ENCODE results near the gene GNAI2. TPM values are rescaled to one million over a fixed set of nuclear protein-coding genes. Genes with fewer than 3 reads are reported as not detected.

The GNAI2 gene
- polyA plus RNA-seq, 4 donors = 23.9 to 117 (median 81.9) TPM

DNA sequence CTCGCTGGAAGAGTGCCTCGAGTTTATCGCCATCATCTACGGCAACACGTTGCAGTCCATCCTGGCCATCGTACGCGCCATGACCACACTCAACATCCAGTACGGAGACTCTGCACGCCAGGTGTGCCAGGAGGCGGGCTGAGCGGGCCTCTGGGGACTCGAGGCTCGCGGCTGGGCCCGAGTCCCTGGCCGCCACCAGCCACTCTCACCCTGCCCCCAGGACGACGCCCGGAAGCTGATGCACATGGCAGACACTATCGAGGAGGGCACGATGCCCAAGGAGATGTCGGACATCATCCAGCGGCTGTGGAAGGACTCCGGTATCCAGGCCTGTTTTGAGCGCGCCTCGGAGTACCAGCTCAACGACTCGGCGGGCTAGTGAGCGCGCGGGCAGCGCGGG is 42.7 kb upstream of the GNAI2 start:
- Histone ChIP-seq H3K36me3 (ENCODE audit: control insufficient read depth in 3 of 3, insufficient read depth in 2 of 3, low read depth in 1 of 3, low read length in 3 of 3) (no peaks in the 10 kb centered on the region), H3K27me3 (ENCODE audit: control insufficient read depth in 3 of 3, insufficient read depth in 3 of 3, low read length in 3 of 3) (peaks cover 0 to 44% (median 8%) of the 10 kb centered on the region in 3 donors), H3K4me1 (ENCODE audit: control insufficient read depth in 3 of 3, insufficient read depth in 2 of 3, low read depth in 1 of 3, low read length in 2 of 3) (peaks cover 0 to 21% (median 0%) of the 10 kb centered on the region in 3 donors), H3K9me3 (ENCODE audit: control insufficient read depth in 2 of 2, insufficient read depth in 1 of 2, low read depth in 1 of 2, low read length in 1 of 2) (peaks cover 0 to 6% of the 10 kb centered on the region in 2 donors), H3K4me3 (ENCODE audit: low read depth in 1 of 3, low read length in 3 of 3) (no peak overlapping the region), H3K27ac (ENCODE audit: low read depth in 1 of 3, low read length in 2 of 3) (no peak overlapping the region)
- WGBS, 3 donors = 45 to 52% (median 47%) methylated on average over 32 to 36 of the region's 36 CpGs
- FAIRE-seq (no peak), DNase-seq (no peak)

DNA sequence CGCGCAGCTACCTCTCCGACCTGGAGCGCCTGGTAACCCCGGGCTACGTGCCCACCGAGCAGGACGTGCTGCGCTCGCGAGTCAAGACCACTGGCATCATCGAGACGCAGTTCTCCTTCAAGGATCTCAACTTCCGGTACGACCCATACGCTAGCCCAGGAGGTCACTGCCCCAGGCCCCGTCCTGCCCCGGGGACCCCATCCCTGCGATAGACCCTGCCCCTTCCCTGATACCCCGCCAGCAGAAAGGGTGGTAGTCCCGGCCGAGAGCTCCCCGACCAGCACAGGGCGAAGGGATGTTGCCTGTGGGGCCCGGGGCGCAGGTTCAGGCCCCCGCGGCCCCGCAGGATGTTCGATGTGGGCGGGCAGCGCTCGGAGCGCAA is 42.3 kb upstream of the GNAI2 start:
- H3K27ac ChIP-seq (ENCODE audit: low read depth in 1 of 3, low read length in 2 of 3) = no peak overlapping the region
- H3K4me3 ChIP-seq (ENCODE audit: low read depth in 1 of 3, low read length in 3 of 3) = no peak overlapping the region
- H3K9me3 ChIP-seq (ENCODE audit: control insufficient read depth in 2 of 2, insufficient read depth in 1 of 2, low read depth in 1 of 2, low read length in 1 of 2) = peaks cover 0 to 6% of the 10 kb centered on the region in 2 donors
- H3K27me3 ChIP-seq (ENCODE audit: control insufficient read depth in 3 of 3, insufficient read depth in 3 of 3, low read length in 3 of 3) = peaks cover 0 to 44% (median 8%) of the 10 kb centered on the region in 3 donors
- FAIRE-seq (no peak), DNase-seq (no peak)
- WGBS, 3 donors = 32 to 37% (median 36%) methylated on average over 26 to 34 of the region's 34 CpGs
- no peaks in the 10 kb centered on the region for H3K36me3 ChIP-seq (ENCODE audit: control insufficient read depth in 3 of 3, insufficient read depth in 2 of 3, low read depth in 1 of 3, low read length in 3 of 3)
- H3K4me1 ChIP-seq (ENCODE audit: control insufficient read depth in 3 of 3, insufficient read depth in 2 of 3, low read depth in 1 of 3, low read length in 2 of 3) = peaks cover 0 to 21% (median 0%) of the 10 kb centered on the region in 3 donors

DNA sequence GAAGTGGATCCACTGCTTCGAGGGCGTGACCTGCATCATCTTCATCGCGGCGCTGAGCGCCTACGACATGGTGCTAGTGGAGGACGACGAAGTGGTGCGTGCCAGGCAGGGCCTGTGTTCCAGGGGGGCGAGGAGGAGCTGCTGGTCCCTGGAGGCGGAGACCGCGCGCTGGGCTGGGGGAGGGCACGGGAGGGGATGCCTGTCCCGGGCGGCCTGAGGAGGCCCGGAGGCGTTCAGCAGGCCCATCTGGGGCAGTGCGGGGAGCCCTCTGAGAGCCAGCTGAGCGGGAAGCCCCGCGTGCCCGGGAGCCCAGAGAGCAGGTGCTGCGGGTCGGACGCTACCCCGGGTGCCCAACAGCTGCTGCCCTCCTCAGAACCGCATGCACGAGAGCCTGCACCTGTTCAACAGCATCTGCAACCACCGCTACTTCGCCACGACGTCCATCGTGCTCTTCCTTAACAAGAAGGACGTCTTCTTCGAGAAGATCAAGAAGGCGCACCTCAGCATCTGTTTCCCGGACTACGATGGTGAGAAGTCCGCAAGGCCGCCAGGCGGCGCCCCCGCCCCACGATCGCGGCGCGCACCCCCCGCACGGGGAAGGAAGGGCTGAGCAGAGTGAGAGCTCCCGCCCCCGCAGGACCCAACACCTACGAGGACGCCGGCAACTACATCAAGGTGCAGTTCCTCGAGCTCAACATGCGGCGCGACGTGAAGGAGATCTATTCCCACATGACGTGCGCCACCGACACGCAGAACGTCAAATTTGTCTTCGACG is 41.7 kb upstream of the GNAI2 start:
- H3K4me1 ChIP-seq (ENCODE audit: control insufficient read depth in 3 of 3, insufficient read depth in 2 of 3, low read depth in 1 of 3, low read length in 2 of 3) = peaks cover 0 to 21% (median 0%) of the 10 kb centered on the region in 3 donors
- WGBS, 3 donors = 11 to 15% (median 13%) methylated on average over 64 to 70 of the region's 70 CpGs
- FAIRE-seq (no peak), DNase-seq (peak; percentile 53 to 80)
- H3K36me3 ChIP-seq (ENCODE audit: control insufficient read depth in 3 of 3, insufficient read depth in 2 of 3, low read depth in 1 of 3, low read length in 3 of 3) = no peaks in the 10 kb centered on the region
- H3K27ac ChIP-seq (ENCODE audit: low read depth in 1 of 3, low read length in 2 of 3) = no peak overlapping the region
- no peak overlapping the region for H3K4me3 ChIP-seq (ENCODE audit: low read depth in 1 of 3, low read length in 3 of 3)
- H3K27me3 ChIP-seq (ENCODE audit: control insufficient read depth in 3 of 3, insufficient read depth in 3 of 3, low read length in 3 of 3) = peaks cover 0 to 44% (median 8%) of the 10 kb centered on the region in 3 donors
- H3K9me3 ChIP-seq (ENCODE audit: control insufficient read depth in 2 of 2, insufficient read depth in 1 of 2, low read depth in 1 of 2, low read length in 1 of 2) = peaks cover 0 to 6% of the 10 kb centered on the region in 2 donors

DNA sequence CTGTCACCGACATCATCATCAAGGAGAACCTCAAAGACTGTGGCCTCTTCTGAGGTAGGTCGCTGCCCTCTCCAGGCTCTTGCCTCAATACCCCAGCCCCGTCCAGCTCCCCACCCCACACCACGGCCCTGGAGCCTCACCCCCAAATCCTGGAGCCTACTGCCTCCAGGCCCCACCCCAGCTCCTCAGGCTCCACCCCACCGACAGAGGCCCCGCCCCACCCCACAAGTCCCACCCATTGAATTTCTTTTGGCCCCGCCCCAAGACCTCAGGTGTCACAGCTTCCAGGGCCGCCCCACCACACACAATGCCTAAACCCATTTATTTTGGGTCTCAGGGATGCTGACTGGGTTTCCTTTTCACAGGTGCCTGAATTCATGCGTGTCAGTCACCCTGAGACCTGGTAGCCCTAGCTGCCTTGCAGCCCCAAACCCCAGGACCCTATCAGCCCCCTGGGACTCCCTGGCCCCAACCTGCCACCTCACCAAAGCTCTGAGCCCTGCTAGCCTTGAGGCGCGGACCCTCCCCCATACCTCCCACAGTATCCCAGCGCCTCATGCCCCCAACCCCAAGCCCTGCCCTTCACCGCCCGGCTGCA is 41.0 kb upstream of the GNAI2 start:
- WGBS, 3 donors = 64 to 71% (median 67%) methylated on average over 11 to 14 of the region's 14 CpGs
- H3K27ac ChIP-seq (ENCODE audit: low read depth in 1 of 3, low read length in 2 of 3) = no peak overlapping the region
- peaks cover 0 to 44% (median 8%) of the 10 kb centered on the region in 3 donors for H3K27me3 ChIP-seq (ENCODE audit: control insufficient read depth in 3 of 3, insufficient read depth in 3 of 3, low read length in 3 of 3)
- peaks cover 0 to 6% of the 10 kb centered on the region in 2 donors for H3K9me3 ChIP-seq (ENCODE audit: control insufficient read depth in 2 of 2, insufficient read depth in 1 of 2, low read depth in 1 of 2, low read length in 1 of 2)
- H3K4me1 ChIP-seq (ENCODE audit: control insufficient read depth in 3 of 3, insufficient read depth in 2 of 3, low read depth in 1 of 3, low read length in 2 of 3) = peaks cover 0 to 21% (median 0%) of the 10 kb centered on the region in 3 donors
- DNase-seq = no peak
- H3K4me3 ChIP-seq (ENCODE audit: low read depth in 1 of 3, low read length in 3 of 3) = no peak overlapping the region
- no peak for FAIRE-seq
- H3K36me3 ChIP-seq (ENCODE audit: control insufficient read depth in 3 of 3, insufficient read depth in 2 of 3, low read depth in 1 of 3, low read length in 3 of 3) = no peaks in the 10 kb centered on the region

DNA sequence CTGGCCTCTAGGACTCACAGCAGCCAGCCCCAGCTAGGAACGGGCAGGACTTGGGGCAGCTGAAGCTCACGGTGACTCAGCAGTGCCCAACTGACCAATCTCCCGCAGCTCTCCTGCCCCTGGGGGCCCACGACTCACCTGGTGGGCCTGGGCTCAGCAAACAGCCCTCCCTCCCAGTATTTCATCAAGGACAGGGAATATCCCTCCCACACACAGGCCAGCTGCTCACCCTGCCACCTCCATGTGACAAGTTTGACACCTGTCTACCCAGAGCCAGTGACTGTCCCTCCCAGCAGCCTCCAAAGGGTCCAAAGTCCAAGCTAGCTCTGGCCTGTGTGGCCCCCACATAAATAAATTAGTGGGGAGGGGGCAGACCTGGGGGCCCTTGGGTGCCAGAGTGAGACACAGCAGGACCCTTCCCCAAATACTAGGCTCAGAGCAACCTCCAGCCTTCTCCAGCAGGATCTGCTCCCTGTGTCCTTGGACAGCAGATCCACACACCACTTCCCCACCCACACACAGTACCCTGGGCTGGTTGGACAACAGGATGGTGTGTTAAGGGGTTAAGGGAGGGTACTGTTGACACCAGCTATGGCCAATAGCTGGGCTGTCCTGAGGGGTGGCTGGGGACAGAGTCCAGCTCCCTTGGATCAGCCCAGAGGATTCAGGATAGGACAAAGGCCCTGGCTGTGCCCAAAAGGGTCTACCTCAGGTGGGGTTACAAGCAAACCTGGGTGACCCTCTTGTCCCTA is 40.3 kb upstream of the GNAI2 start:
- DNase-seq = peak in 1 of 2 donors; percentile 42
- FAIRE-seq = no peak
- Histone ChIP-seq H3K27me3 (ENCODE audit: control insufficient read depth in 3 of 3, insufficient read depth in 3 of 3, low read length in 3 of 3) (peaks cover 0 to 44% (median 8%) of the 10 kb centered on the region in 3 donors), H3K36me3 (ENCODE audit: control insufficient read depth in 3 of 3, insufficient read depth in 2 of 3, low read depth in 1 of 3, low read length in 3 of 3) (no peaks in the 10 kb centered on the region), H3K9me3 (ENCODE audit: control insufficient read depth in 2 of 2, insufficient read depth in 1 of 2, low read depth in 1 of 2, low read length in 1 of 2) (peaks cover 0 to 6% of the 10 kb centered on the region in 2 donors), H3K4me1 (ENCODE audit: control insufficient read depth in 3 of 3, insufficient read depth in 2 of 3, low read depth in 1 of 3, low read length in 2 of 3) (peaks cover 0 to 21% (median 0%) of the 10 kb centered on the region in 3 donors), H3K27ac (ENCODE audit: low read depth in 1 of 3, low read length in 2 of 3) (no peak overlapping the region), H3K4me3 (ENCODE audit: low read depth in 1 of 3, low read length in 3 of 3) (no peak overlapping the region)
- 47 to 61% (median 50%) methylated on average over 4 of the region's 4 CpGs for WGBS, 3 donors

DNA sequence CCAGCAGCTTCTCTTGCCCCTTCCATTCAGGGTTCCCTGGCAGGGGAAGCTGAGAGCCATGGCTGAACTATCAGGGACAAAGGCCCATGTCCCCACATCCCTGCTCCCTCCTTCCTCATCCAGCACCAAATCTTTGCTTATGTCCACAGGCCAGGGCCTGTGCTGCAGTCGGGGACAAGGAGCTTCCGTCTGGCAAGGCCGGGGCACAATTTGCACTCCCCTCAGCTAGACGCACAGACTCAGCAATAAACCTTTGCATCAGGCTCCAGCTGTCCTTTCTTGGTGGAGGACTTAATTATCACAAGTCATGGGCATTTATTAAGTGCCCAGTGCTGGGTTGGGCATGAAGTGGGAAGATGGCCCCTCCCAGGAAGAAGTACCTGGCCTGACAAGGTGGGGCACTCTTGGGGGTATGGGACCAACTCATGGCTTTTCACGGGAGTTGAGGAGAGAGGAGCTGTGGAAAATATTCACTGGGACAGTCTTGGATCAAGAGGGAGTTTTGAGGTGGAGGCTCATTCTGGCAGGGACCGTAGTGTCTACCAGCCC is 39.7 kb upstream of the GNAI2 start:
- H3K4me1 ChIP-seq (ENCODE audit: control insufficient read depth in 3 of 3, insufficient read depth in 2 of 3, low read depth in 1 of 3, low read length in 2 of 3) = peaks cover 0 to 27% (median 0%) of the 10 kb centered on the region in 3 donors

DNA sequence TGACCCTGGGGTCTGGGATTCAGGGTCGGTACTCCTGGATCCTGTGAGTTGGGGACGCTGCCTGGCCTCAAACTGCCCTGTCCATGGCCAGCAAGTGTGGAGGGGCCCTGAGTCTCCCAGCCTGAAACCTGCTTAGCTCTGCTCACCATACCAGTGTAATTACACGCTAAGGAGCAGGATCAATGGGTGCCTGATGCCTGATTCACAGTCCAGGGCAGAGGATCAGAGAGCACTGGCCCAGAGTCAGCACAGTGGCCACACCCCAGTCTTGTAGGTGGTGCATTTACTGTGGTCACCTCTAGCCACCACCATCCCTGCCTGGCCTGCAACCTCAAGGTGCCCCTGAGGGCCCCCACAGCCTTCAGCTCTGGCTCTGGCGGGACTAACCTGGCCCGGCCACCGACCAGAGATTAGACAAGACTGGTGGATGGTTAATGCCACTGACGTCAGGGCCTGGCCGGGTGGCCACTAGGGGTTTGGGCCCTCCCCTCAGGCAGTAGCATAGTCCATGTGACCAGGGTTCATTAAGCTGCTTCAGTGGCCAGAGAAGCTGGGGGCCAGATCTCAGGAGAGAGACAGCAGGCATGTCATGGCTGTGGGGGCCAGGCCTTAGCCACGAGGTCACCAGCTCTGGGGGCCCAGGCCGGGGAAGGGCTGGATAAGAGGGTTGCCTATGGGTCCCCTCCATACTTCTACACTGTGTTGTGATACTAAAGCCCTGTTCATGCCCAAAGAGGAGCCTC is 34.3 kb upstream of the GNAI2 start:
- H3K27me3 ChIP-seq (ENCODE audit: control insufficient read depth in 3 of 3, insufficient read depth in 3 of 3, low read length in 3 of 3) = peaks cover 0 to 42% (median 19%) of the 10 kb centered on the region in 3 donors
- no peaks in the 10 kb centered on the region for H3K36me3 ChIP-seq (ENCODE audit: control insufficient read depth in 3 of 3, insufficient read depth in 2 of 3, low read depth in 1 of 3, low read length in 3 of 3)
- H3K27ac ChIP-seq (ENCODE audit: low read depth in 1 of 3, low read length in 2 of 3) = peak overlapping the region in 1 of 3 donors; percentile 56
- FAIRE-seq (no peak), DNase-seq (peak; percentile 62 to 78)
- peaks cover 0 to 38% (median 3%) of the 10 kb centered on the region in 3 donors for H3K4me1 ChIP-seq (ENCODE audit: control insufficient read depth in 3 of 3, insufficient read depth in 2 of 3, low read depth in 1 of 3, low read length in 2 of 3)
- H3K4me3 ChIP-seq (ENCODE audit: low read depth in 1 of 3, low read length in 3 of 3) = no peak overlapping the region
- H3K9me3 ChIP-seq (ENCODE audit: control insufficient read depth in 2 of 2, insufficient read depth in 1 of 2, low read depth in 1 of 2, low read length in 1 of 2) = no peaks in the 10 kb centered on the region
- WGBS, 3 donors = 47 to 76% (median 55%) methylated on average over 10 of the region's 10 CpGs

More for the DNA sequence above, 39.7 kb upstream of the GNAI2 start:
- DNase-seq (no peak), FAIRE-seq (no peak)
- WGBS, 3 donors = 43 to 71% (median 64%) methylated on average over 6 of the region's 6 CpGs
- Histone ChIP-seq H3K27ac (ENCODE audit: low read depth in 1 of 3, low read length in 2 of 3) (no peak overlapping the region), H3K4me3 (ENCODE audit: low read depth in 1 of 3, low read length in 3 of 3) (no peak overlapping the region), H3K27me3 (ENCODE audit: control insufficient read depth in 3 of 3, insufficient read depth in 3 of 3, low read length in 3 of 3) (peaks cover 0 to 42% (median 13%) of the 10 kb centered on the region in 3 donors), H3K9me3 (ENCODE audit: control insufficient read depth in 2 of 2, insufficient read depth in 1 of 2, low read depth in 1 of 2, low read length in 1 of 2) (peaks cover 0 to 6% of the 10 kb centered on the region in 2 donors), H3K36me3 (ENCODE audit: control insufficient read depth in 3 of 3, insufficient read depth in 2 of 3, low read depth in 1 of 3, low read length in 3 of 3) (no peaks in the 10 kb centered on the region)

Measured in small intestine (tissue), 7 donors.